T-helper 1 cell treated with Interleukin-12 subunit alpha and Interleukin-12 subunit beta and Interleukin-4 antibody, amounts not matched to agents 30 μg/mL and 1 μg/mL, for 36 hours (primary cell): ENCODE data around the gene RBM42.
"Not testable (repeated sequence)": the region's sequence is repeated elsewhere in the genome, so short reads cannot be mapped to it uniquely, and the experiment has no call there.

Experiments
- H3K27ac Mint-ChIP-seq: one replicate; pipeline ENCODE4 v1.8.0; 2021; ENCODE audit warnings: mild to moderate bottlenecking, mixed read lengths
- H3K27me3 Mint-ChIP-seq: one replicate; pipeline ENCODE4 v1.8.0; 2021; ENCODE audit warnings: low read depth, mixed read lengths
- H3K36me3 Mint-ChIP-seq: one replicate; pipeline ENCODE4 v1.8.0; 2021; ENCODE audit warnings: low read depth, mixed read lengths
- H3K4me1 Mint-ChIP-seq: one replicate; pipeline ENCODE4 v1.8.0; 2021; ENCODE audit warnings: low read depth, mixed read lengths
- H3K4me3 Mint-ChIP-seq: one replicate; pipeline ENCODE4 v1.8.0; 2021; ENCODE audit warnings: mild to moderate bottlenecking, moderate library complexity, mixed read lengths
- H3K9me3 Mint-ChIP-seq: one replicate; pipeline ENCODE4 v1.8.0; 2021; ENCODE audit warnings: mixed read lengths

Gene RBM42

GRCh38 chr19:35628565-35629331 is at the start of gene RBM42:
Gene RBM42 (plus strand): TSS chr19:35629036. CDS start chr19:35629154, 118 bp downstream.
- Mint-ChIP-seq H3K4me1 (peaks cover 20% of the 10 kb centered on the region), H3K27ac (peak within 1 kb of the TSS; percentile 100), H3K4me3 (peak within 1 kb of the TSS; percentile 100), H3K36me3 (peaks cover 27% of the 10 kb centered on the region), H3K9me3 (no peaks in the 10 kb centered on the region), H3K27me3 (no peaks in the 10 kb centered on the region)

GRCh38 chr19:35582760-35583159 is 46.1 kb upstream of the RBM42 start:
- Mint-ChIP-seq H3K4me3 (no peak overlapping the region), H3K27ac (no peak overlapping the region)

DNA sequence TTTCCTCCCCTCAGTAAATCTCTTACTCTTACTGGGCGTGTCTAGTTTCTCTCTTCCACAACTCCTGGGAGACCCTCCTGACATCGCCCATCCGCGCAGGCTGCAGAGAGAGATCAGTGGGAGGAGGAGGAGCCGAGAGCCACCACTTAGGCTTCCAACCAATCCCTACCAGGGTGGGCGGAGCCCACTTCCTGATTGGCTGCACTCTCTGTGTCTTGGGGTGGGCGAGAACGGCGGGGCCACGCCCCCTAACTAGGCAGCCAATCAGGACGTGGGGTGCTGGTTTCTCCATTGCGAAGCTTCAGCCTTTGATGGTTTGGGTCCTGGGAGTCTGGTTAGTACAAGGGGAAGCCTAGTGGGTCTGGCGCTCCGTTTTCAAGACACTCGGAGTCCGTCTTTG is 43.0 kb upstream of the RBM42 start, which contains the start of gene PMIS2:
PMIS2 (plus strand) TSS at position 326 of the 400 bp plus-strand sequence. CDS start 87 bp downstream, outside the sequence.
- peaks cover 8% of the 10 kb centered on the region for H3K27me3 Mint-ChIP-seq
- H3K4me1 Mint-ChIP-seq, result no peaks in the 10 kb centered on the region
- no peaks in the 10 kb centered on the region for H3K36me3 Mint-ChIP-seq
- H3K4me3 Mint-ChIP-seq, result no peak within 1 kb of the TSS
- no peak within 1 kb of the TSS for H3K27ac Mint-ChIP-seq
- no peaks in the 10 kb centered on the region for H3K9me3 Mint-ChIP-seq

More at GRCh38 chr19:35582760-35583159, 46.1 kb upstream of the RBM42 start:
- H3K9me3 Mint-ChIP-seq, result peaks cover 2% of the 10 kb centered on the region
- H3K4me1 Mint-ChIP-seq, result no peaks in the 10 kb centered on the region
- no peaks in the 10 kb centered on the region for H3K36me3 Mint-ChIP-seq
- H3K27me3 Mint-ChIP-seq, result peaks cover 8% of the 10 kb centered on the region

DNA sequence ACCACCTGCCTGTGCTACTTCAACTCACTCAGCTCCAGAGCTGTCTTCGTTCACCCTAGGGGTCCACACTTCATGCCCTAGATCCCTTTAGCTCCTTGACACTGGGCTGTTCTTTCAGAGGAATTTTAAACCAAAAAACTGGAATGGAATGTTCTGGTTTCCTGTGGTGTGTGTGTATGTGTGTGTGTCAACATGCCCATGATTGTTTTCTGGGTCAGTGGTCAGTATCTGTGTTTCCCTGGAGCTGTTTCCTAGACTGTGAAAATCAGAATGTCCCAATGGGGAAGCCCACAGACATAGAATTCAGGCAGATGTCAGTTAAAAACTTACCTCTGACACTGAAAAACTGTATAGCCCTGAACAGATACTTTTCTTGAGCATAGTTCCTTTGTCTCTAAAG is 41.5 kb upstream of the RBM42 start:
- Mint-ChIP-seq H3K4me1 (no peaks in the 10 kb centered on the region), H3K4me3 (no peak overlapping the region), H3K36me3 (no peaks in the 10 kb centered on the region), H3K9me3 (no peaks in the 10 kb centered on the region), H3K27ac (no peak overlapping the region), H3K27me3 (peaks cover 8% of the 10 kb centered on the region)

DNA sequence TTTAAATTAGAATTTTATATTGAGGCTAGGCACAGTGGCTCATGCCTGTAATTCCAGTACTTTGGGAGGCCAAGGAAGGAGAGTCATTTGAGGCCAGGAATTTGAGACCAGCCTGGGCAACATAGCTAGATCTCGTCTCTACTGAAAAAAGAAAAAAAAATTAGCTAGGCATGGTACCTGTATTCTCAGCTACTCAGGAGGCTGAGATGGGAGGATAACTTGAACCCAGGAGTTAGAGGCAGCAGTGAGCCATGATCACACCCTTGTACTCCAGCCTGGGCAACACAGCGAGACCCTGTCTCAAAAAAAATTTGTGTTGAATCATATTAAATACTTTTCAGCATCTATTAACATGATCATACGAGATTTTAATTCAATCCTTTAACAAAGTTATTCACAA is 38.0 kb upstream of the RBM42 start:
- Mint-ChIP-seq H3K27me3 (no peaks in the 10 kb centered on the region), H3K4me3 (no peak overlapping the region), H3K9me3 (no peaks in the 10 kb centered on the region), H3K27ac (no peak overlapping the region), H3K36me3 (no peaks in the 10 kb centered on the region), H3K4me1 (no peaks in the 10 kb centered on the region)

- no peak overlapping the region for H3K27ac Mint-ChIP-seq
Measured at GRCh38 chr19:35592226-35592625, 36.6 kb upstream of the RBM42 start.

GRCh38 chr19:35595026-35595425 is 33.8 kb upstream of the RBM42 start:
- H3K27ac Mint-ChIP-seq, H3K4me3 Mint-ChIP-seq, H3K36me3 Mint-ChIP-seq, H3K9me3 Mint-ChIP-seq, H3K27me3 Mint-ChIP-seq, H3K4me1 Mint-ChIP-seq: not testable (repeated sequence)

More at GRCh38 chr19:35592226-35592625, 36.6 kb upstream of the RBM42 start:
- H3K36me3 Mint-ChIP-seq, result no peaks in the 10 kb centered on the region
- no peaks in the 10 kb centered on the region for H3K9me3 Mint-ChIP-seq
- H3K4me3 Mint-ChIP-seq, result no peak overlapping the region
- H3K27me3 Mint-ChIP-seq, result no peaks in the 10 kb centered on the region
- H3K4me1 Mint-ChIP-seq, result peaks cover 5% of the 10 kb centered on the region

DNA sequence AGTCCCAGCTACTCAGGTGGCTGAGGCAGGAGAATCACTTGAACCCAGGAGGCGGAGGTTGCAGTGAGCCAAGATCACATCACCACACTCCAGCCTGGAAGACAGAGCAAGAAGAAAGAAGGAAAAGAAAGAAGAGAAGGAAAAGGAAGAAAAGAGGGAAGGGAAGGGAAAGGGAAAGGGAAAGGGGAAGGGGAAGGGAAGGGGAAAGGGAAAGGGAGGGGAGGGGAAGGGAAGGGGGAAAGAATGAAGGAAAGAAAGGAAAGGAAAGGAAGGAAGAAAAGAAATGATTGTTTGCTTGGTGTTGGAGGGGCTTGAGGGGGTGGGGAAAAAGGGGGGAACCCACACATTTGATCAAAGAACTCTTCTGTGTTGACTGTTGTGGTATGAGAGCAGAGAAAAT is 32.9 kb upstream of the RBM42 start:
- peaks cover 5% of the 10 kb centered on the region for H3K4me1 Mint-ChIP-seq
- no peaks in the 10 kb centered on the region for H3K9me3 Mint-ChIP-seq
- no peak overlapping the region for H3K4me3 Mint-ChIP-seq
- no peak overlapping the region for H3K27ac Mint-ChIP-seq
- no peaks in the 10 kb centered on the region for H3K36me3 Mint-ChIP-seq
- H3K27me3 Mint-ChIP-seq, result peaks cover 4% of the 10 kb centered on the region

DNA sequence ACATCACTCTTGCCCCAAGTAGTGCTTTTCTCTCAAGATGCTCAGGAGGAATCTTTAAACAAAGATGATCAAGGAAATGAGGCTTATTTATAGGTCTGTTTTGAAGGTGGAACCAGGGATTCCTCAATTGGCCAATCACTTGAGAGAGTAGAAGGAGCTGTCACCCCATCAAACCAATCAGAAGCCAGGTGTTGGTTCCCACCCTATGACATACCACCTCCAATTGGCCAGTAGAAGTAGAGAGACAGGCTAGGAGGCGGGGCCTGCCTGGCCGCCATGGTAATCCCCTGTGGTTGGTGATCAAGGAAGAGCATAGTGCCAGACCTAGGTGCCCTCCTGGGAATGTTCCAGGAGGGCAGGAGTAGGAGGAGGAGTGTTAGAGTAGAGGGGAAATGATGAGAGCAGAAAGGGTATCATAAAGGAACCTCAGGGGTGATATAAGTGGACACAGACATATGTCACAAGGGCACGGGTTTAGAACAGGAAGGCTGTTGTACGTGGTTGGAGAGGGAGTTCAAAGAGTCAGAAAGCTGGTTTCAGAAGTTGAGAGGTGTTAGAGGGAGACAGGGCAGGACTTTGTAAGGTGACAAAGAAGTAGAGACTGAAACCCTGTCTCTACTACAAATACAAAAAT is 32.4 kb upstream of the RBM42 start:
- H3K9me3 Mint-ChIP-seq, result no peaks in the 10 kb centered on the region
- H3K4me1 Mint-ChIP-seq, result peaks cover 5% of the 10 kb centered on the region
- no peaks in the 10 kb centered on the region for H3K36me3 Mint-ChIP-seq
- peak overlapping the region; percentile 29 for H3K27ac Mint-ChIP-seq
- no peak overlapping the region for H3K4me3 Mint-ChIP-seq
- H3K27me3 Mint-ChIP-seq, result peaks cover 4% of the 10 kb centered on the region

DNA sequence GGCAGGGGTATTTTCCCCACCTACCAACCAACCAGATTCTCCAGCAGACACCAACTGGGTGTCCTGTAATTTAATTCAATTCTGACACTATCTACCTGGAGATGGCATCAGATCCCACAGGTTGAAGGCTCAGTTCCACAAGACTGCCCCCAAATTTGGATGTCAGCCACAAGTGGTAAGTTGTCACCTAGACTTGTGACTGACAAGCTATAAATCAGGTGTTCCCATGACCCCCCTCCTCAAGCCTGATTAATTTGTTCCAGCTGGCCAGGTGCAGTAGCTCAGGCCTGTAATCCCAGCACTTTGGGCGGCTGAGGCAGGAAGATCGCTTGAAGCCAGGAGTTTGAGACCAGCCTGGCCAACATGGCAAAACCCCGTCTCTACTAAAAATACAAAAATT is 26.9 kb upstream of the RBM42 start:
- H3K36me3 Mint-ChIP-seq, result no peaks in the 10 kb centered on the region
- H3K27ac Mint-ChIP-seq, result no peak overlapping the region
- no peaks in the 10 kb centered on the region for H3K9me3 Mint-ChIP-seq
- H3K4me3 Mint-ChIP-seq, result no peak overlapping the region
- H3K27me3 Mint-ChIP-seq, result peaks cover 4% of the 10 kb centered on the region
- H3K4me1 Mint-ChIP-seq, result no peaks in the 10 kb centered on the region

- not testable (repeated sequence) for H3K36me3 Mint-ChIP-seq, H3K9me3 Mint-ChIP-seq, H3K4me1 Mint-ChIP-seq, H3K27ac Mint-ChIP-seq, H3K4me3 Mint-ChIP-seq, H3K27me3 Mint-ChIP-seq
Measured at GRCh38 chr19:35604436-35604835, 24.4 kb upstream of the RBM42 start.

DNA sequence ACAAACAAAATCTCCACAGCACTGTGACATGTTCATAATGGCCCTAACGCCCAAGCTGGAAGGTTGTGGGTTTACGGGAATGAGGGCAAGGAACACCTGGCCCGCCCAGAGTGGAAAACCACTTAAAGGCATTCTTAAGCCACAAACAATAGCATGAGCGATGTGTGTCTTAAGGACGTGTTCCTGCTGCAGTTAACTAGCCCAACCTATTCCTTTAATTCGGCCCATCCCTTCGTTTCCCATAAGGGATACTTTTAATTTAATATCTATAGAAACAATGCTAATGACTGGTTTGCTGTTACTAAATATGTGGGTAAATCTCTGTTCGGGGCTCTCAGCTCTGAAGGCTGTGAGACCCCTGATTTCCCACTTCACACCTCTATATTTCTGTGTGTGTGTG is 21.7 kb upstream of the RBM42 start:
- not testable (repeated sequence) for H3K4me3 Mint-ChIP-seq, H3K27me3 Mint-ChIP-seq, H3K36me3 Mint-ChIP-seq, H3K27ac Mint-ChIP-seq
- Mint-ChIP-seq H3K9me3 (peaks cover 13% of the 10 kb centered on the region), H3K4me1 (peaks cover 15% of the 10 kb centered on the region)

DNA sequence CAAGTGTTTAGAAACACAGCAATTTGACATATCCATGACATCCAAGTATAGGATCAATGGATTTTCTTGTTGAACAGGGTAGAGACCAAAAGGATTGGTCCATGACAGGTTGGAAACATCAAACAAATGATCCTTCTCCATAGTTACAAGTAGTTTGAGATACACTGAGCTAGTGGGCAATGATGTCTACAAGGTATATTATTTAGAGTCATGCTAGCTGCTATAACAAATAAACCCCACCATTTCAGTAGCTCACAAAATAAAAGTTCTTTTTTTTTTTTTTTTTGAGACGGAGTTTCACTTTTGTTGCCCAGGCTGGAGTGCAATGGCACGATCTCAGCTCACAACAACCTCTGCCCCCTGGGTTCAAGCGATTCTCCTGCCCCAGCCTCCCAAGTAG is 21.2 kb upstream of the RBM42 start:
- peaks cover 20% of the 10 kb centered on the region for H3K4me1 Mint-ChIP-seq
- H3K27me3 Mint-ChIP-seq, result no peaks in the 10 kb centered on the region

GRCh38 chr19:35608251-35608650 is 20.6 kb upstream of the RBM42 start:
- peaks cover 8% of the 10 kb centered on the region for H3K36me3 Mint-ChIP-seq
- peaks cover 20% of the 10 kb centered on the region for H3K4me1 Mint-ChIP-seq
- H3K9me3 Mint-ChIP-seq, result peaks cover 13% of the 10 kb centered on the region
- no peak overlapping the region for H3K4me3 Mint-ChIP-seq
- H3K27me3 Mint-ChIP-seq, result no peaks in the 10 kb centered on the region
- peak overlapping the region; percentile 67 for H3K27ac Mint-ChIP-seq

More for the DNA sequence above, 21.2 kb upstream of the RBM42 start:
- H3K36me3 Mint-ChIP-seq, result peaks cover 8% of the 10 kb centered on the region
- no peak overlapping the region for H3K27ac Mint-ChIP-seq
- H3K4me3 Mint-ChIP-seq, result no peak overlapping the region
- H3K9me3 Mint-ChIP-seq, result peaks cover 13% of the 10 kb centered on the region

DNA sequence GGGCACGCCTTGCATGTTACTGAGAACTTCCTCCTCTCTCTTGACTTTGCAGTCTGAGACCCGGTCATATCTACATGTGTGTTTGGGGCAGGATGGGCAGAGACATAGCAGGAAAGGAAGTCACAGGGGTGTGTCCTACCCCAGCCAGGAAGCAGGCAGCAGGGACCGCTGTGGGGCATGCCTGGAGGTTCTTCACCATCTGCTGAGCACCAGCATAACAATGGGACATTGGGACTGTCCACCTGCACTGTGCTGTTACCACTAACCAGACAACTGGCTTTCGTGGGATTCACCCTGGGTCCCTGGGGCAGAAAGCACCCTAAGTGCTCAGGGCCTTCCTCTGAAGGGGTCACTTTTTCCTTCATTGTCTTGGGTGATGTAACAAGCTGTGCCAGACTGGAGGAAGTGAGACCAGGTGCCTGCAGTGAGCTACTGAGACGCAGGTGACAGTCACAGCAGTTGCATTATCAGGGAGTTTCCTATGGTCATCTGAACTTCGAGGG is 18.9 kb upstream of the RBM42 start:
- H3K27ac Mint-ChIP-seq, result peak overlapping the region; percentile 87
- H3K36me3 Mint-ChIP-seq, result peaks cover 8% of the 10 kb centered on the region
- H3K9me3 Mint-ChIP-seq, result peaks cover 13% of the 10 kb centered on the region
- peak overlapping the region; percentile 34 for H3K4me3 Mint-ChIP-seq
- no peaks in the 10 kb centered on the region for H3K27me3 Mint-ChIP-seq
- peaks cover 23% of the 10 kb centered on the region for H3K4me1 Mint-ChIP-seq
